GM21423 (cell line): ENCODE results near the gene PRKG1.

ENCODE experiments used
- ATAC-seq: cut with Tn5 transposase; IDR thresholded peaks from one replicate; pipeline ENCODE4 v1.9.1; 2021; ENCODE audit warnings: mild to moderate bottlenecking, moderate library complexity; ENCODE audit not compliant: unreplicated experiment

PRKG1 gene

GRCh38 chr10:51215951-51216834, 141.9 kb downstream of the PRKG1 start:
- ATAC-seq, result no peak

- no peak for ATAC-seq
Measured at GRCh38 chr10:51217505-51217904, 143.2 kb downstream of the PRKG1 start.

- ATAC-seq, result no peak
Measured at GRCh38 chr10:51224671-51225161, 150.4 kb downstream of the PRKG1 start.

- ATAC-seq, result no peak
Measured at GRCh38 chr10:51227897-51228713, 153.8 kb downstream of the PRKG1 start.

GRCh38 chr10:51228714-51229100, 154.4 kb downstream of the PRKG1 start:
- ATAC-seq, result no peak

- no peak for ATAC-seq
Measured at GRCh38 chr10:51230887-51231585, 156.7 kb downstream of the PRKG1 start.

GRCh38 chr10:51231754-51232153, 157.5 kb downstream of the PRKG1 start:
- ATAC-seq, result no peak

- no peak for ATAC-seq
Measured at GRCh38 chr10:51233337-51234100, 159.2 kb downstream of the PRKG1 start.

- no peak for ATAC-seq
Measured at GRCh38 chr10:51235865-51236264, 161.6 kb downstream of the PRKG1 start.

- no peak for ATAC-seq
Measured at GRCh38 chr10:51239006-51239405, 164.7 kb downstream of the PRKG1 start.

- no peak for ATAC-seq
Measured at GRCh38 chr10:51241461-51241860, 167.2 kb downstream of the PRKG1 start.

- ATAC-seq, result no peak
Measured at GRCh38 chr10:51242393-51242792, 168.1 kb downstream of the PRKG1 start.

- no peak for ATAC-seq
Measured at GRCh38 chr10:51244309-51244708, 170.0 kb downstream of the PRKG1 start.

GRCh38 chr10:51244748-51245490, 170.6 kb downstream of the PRKG1 start:
- ATAC-seq, result no peak

- no peak for ATAC-seq
Measured at GRCh38 chr10:51246156-51246555, 171.9 kb downstream of the PRKG1 start.

GRCh38 chr10:51250278-51250920, 176.1 kb downstream of the PRKG1 start:
- ATAC-seq, result no peak

GRCh38 chr10:51251110-51251509, 176.8 kb downstream of the PRKG1 start:
- no peak for ATAC-seq

- ATAC-seq, result no peak
Measured at GRCh38 chr10:51255381-51255780, 181.1 kb downstream of the PRKG1 start.
